Effector memory CD4-positive, alpha-beta T cell (primary cell): ENCODE data around the gene TBC1D25.

ENCODE experiments used
- DNase-seq, 3 donors: peaks; one replicate each; pipeline ENCODE4 v3.0.0-alpha.2; 2020
- H3K27ac ChIP-seq: 2 replicates; pipeline ENCODE4 v1.7.0; 2013; ENCODE audit warnings: mild to moderate bottlenecking, low read length, moderate library complexity; ENCODE audit not compliant: insufficient read depth, poor library complexity, severe bottlenecking
- H3K27me3 ChIP-seq: replicated peaks from 2 replicates; pipeline ENCODE4 v1.7.0; 2013; ENCODE audit warnings: mild to moderate bottlenecking, low read length; ENCODE audit not compliant: insufficient read depth, control insufficient read depth, poor library complexity, severe bottlenecking
- H3K36me3 ChIP-seq: 2 replicates; pipeline ENCODE4 v1.7.0; 2013; ENCODE audit warnings: mild to moderate bottlenecking, low read length, moderate library complexity; ENCODE audit not compliant: control insufficient read depth, insufficient read depth
- H3K4me1 ChIP-seq: 2 replicates; pipeline ENCODE4 v1.7.0; 2013; ENCODE audit warnings: low read length, mild to moderate bottlenecking; ENCODE audit not compliant: control insufficient read depth, insufficient read depth, poor library complexity, severe bottlenecking
- H3K4me3 ChIP-seq: 2 replicates; pipeline ENCODE4 v1.7.0; 2013; ENCODE audit warnings: low read length, low read depth, mild to moderate bottlenecking; ENCODE audit not compliant: insufficient read depth, poor library complexity, severe bottlenecking
- H3K9me3 ChIP-seq: 2 replicates; pipeline ENCODE4 v1.7.0; 2013; ENCODE audit warnings: mild to moderate bottlenecking, low read length, moderate library complexity; ENCODE audit not compliant: control insufficient read depth

Gene TBC1D25

GRCh38 chrX:48504261-48504660 lies 35.3 kb upstream of the TBC1D25 start:
- Histone ChIP-seq H3K4me1 (no peaks in the 10 kb centered on the region), H3K4me3 (no peak overlapping the region), H3K27me3 (no peaks in the 10 kb centered on the region), H3K27ac (no peak overlapping the region), H3K36me3 (no peaks in the 10 kb centered on the region), H3K9me3 (no peaks in the 10 kb centered on the region)
- DNase-seq, result no peak

DNA sequence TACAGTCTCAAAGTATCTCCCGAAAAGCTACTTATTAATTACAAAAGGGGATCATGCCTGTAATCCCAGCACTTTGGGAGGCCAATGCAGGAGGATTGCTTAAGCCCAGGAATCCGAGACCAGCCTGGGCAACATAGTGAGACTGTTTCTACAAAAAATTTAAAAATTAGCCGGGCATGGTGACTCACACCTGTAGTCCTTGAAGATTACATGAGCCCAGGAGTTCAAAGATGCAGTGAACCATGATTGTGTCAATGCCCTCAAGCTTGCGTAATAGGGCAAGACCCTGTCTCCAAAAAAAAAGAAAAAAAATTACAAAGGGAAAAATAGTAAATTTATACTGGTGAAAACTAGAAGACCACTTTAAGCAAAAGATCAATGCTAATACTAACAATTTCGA lies 34.0 kb upstream of the TBC1D25 start:
- no peak for DNase-seq
- H3K4me1 ChIP-seq, result peaks cover 4% of the 10 kb centered on the region
- no peak overlapping the region for H3K4me3 ChIP-seq
- H3K9me3 ChIP-seq, result no peaks in the 10 kb centered on the region
- H3K27ac ChIP-seq, result no peak overlapping the region
- H3K27me3 ChIP-seq, result no peaks in the 10 kb centered on the region
- H3K36me3 ChIP-seq, result no peaks in the 10 kb centered on the region

DNA sequence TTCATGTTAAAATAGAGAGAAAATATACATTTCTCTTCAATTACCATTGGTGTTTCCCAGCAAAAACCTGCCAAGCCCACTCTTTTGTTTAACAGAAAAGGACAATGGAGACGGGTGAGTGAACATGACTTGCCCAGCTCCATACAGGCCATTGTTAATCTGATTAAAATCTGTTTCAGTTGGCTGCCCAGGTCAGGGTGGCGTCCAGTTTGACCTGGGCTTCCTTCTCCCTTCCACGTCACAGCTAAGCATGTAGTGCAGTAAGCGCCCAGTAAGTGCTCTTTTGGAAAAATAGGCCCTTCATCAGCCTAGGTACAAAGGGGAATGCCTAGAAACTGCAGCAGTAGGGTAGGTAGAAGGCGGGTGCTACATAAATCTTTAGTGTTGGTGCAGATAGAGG lies 32.3 kb upstream of the TBC1D25 start:
- no peak for DNase-seq
- peaks cover 4% of the 10 kb centered on the region for H3K4me1 ChIP-seq

GRCh38 chrX:48508400-48509244 lies 30.9 kb upstream of the TBC1D25 start, which contains the start of gene PORCN:
PORCN (plus strand) TSS chrX:48508992; CDS start chrX:48509821, 829 bp downstream.
- DNase-seq, result peak; percentile 58 to 69 (median 63)
- H3K4me1 ChIP-seq, result peaks cover 4% of the 10 kb centered on the region
- no peaks in the 10 kb centered on the region for H3K27me3 ChIP-seq
- H3K27ac ChIP-seq, result peak within 1 kb of the TSS; percentile 75
- no peaks in the 10 kb centered on the region for H3K36me3 ChIP-seq
- H3K9me3 ChIP-seq, result no peaks in the 10 kb centered on the region
- H3K4me3 ChIP-seq, result peak within 1 kb of the TSS; percentile 59

More for the DNA sequence above, 32.3 kb upstream of the TBC1D25 start:
- Histone ChIP-seq H3K36me3 (no peaks in the 10 kb centered on the region), H3K27me3 (no peaks in the 10 kb centered on the region), H3K27ac (no peak overlapping the region), H3K9me3 (no peaks in the 10 kb centered on the region), H3K4me3 (no peak overlapping the region)

DNA sequence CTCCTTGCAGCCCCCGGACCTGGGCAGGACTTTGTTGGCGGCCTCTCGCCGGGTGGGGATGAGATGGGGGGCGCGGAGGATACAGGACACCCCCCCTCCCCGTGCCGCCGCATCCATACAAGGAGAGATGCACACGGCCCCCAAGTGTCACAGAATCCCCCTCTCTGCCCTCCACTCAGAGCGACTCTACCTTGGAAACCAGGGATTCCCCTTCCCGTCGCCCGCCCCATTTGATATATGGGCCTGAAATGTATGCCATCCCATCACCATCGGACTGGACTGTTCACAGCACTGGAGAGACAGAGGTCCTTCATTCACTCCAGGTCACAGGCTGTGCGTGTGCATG lies 30.3 kb upstream of the TBC1D25 start:
- Histone ChIP-seq H3K36me3 (no peaks in the 10 kb centered on the region), H3K27ac (peak overlapping the region; percentile 75), H3K4me1 (peaks cover 4% of the 10 kb centered on the region), H3K9me3 (no peaks in the 10 kb centered on the region), H3K27me3 (no peaks in the 10 kb centered on the region), H3K4me3 (peak overlapping the region; percentile 59)
- DNase-seq, result peak in 1 of 3 donors; percentile 5

- DNase-seq, result no peak
- Histone ChIP-seq H3K36me3 (peaks cover 4% of the 10 kb centered on the region), H3K9me3 (no peaks in the 10 kb centered on the region), H3K27me3 (no peaks in the 10 kb centered on the region), H3K27ac (peak overlapping the region; percentile 75), H3K4me1 (peaks cover 4% of the 10 kb centered on the region), H3K4me3 (peak overlapping the region; percentile 59)
Observed at GRCh38 chrX:48509619-48510018, 29.9 kb upstream of the TBC1D25 start.

DNA sequence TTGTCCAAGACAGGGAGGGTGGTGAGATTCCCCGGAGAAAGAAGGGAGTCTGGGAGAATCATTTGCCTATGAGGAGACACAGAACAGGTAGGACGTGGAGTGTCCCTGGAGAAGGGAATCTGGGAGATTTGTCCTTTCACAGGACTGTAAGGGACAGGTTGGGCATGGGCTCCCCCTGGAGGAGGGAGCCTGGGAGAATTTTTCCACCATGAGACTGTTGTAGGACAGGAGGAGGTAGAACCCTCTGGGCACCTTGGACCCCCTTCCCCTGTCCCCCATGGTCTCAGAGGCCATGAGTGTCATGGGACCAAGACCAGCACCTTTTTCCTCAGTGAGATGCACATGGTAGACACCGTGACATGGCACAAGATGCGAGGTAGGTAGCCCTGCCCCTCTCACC lies 28.0 kb upstream of the TBC1D25 start:
- Histone ChIP-seq H3K4me3 (no peak overlapping the region), H3K36me3 (peaks cover 4% of the 10 kb centered on the region), H3K27me3 (no peaks in the 10 kb centered on the region), H3K9me3 (no peaks in the 10 kb centered on the region), H3K4me1 (peaks cover 4% of the 10 kb centered on the region), H3K27ac (no peak overlapping the region)
- DNase-seq, result no peak

GRCh38 chrX:48512371-48512935 lies 27.1 kb upstream of the TBC1D25 start:
- H3K27me3 ChIP-seq, result no peaks in the 10 kb centered on the region
- no peaks in the 10 kb centered on the region for H3K9me3 ChIP-seq
- no peak overlapping the region for H3K27ac ChIP-seq
- no peak overlapping the region for H3K4me3 ChIP-seq
- peaks cover 4% of the 10 kb centered on the region for H3K36me3 ChIP-seq
- no peak for DNase-seq
- peaks cover 4% of the 10 kb centered on the region for H3K4me1 ChIP-seq

DNA sequence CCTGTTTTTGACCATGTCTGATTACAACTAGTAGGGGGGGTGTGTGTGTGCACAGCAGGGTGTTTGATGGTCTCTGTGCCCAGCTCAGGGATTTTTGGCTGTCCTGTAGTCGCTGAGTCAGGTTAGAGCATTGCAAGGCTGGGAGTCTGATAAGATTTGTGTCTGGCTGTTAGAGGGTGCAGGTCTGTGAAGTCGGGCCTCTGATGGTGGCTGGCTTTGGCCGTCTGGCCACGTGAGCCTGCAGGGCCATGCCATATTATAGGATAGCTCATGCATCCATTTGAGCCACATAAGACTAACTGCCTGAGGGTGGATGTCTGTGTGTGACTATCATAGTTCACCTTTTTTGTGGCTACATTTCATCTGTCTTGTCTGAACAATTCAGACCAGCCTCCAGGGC lies 25.8 kb upstream of the TBC1D25 start:
- no peak overlapping the region for H3K27ac ChIP-seq
- H3K27me3 ChIP-seq, result no peaks in the 10 kb centered on the region
- H3K4me1 ChIP-seq, result peaks cover 4% of the 10 kb centered on the region
- DNase-seq, result no peak
- H3K4me3 ChIP-seq, result no peak overlapping the region
- H3K9me3 ChIP-seq, result no peaks in the 10 kb centered on the region
- peaks cover 4% of the 10 kb centered on the region for H3K36me3 ChIP-seq

DNA sequence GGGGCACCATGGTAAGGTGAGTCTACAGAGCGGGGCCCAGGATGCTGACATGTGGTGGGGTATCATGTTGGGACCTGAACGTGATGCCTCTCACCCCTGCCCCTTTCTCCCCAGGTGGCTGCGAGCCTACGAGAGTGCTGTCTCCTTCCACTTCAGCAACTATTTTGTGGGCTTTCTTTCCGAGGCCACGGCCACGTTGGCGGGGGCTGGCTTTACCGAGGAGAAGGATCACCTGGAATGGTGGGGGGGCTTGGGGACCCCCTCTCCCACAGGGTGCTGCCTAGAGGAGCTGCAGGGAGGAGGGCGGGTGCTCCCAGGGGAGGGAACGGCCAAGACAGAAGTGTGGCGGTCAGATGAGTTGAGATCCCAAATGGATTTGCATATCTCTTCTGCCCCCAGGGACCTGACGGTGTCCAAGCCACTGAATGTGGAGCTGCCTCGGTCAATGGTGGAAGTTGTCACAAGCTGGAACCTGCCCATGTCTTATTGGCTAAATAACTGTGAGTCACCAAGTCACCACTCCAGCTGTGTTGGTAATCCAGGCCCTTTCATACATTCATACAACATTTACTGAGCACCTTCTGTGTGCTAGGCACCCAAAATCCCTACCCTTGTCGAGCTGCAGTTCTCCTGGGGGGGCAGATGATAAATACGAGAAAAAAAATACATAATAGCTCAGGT lies 25.2 kb upstream of the TBC1D25 start:
- Histone ChIP-seq H3K36me3 (peaks cover 4% of the 10 kb centered on the region), H3K27me3 (no peaks in the 10 kb centered on the region), H3K4me1 (peaks cover 4% of the 10 kb centered on the region), H3K27ac (no peak overlapping the region), H3K9me3 (no peaks in the 10 kb centered on the region), H3K4me3 (no peak overlapping the region)
- DNase-seq, result no peak
